ENCODE measurements around the gene DNAH14.
"Not testable (repeated sequence)": the region's sequence is repeated elsewhere in the genome, so short reads cannot be mapped to it uniquely, and the experiment has no call there.

- TF ChIP-seq CTCF (IDR thresholded peaks at IDR 0.05; ENCODE audit: low read length); EZH2 (optimal IDR thresholded peaks at IDR 0.05; ENCODE audit: low read depth, low read length): not testable (repeated sequence)
Observed at GRCh38 chr1:224885376-224885775, 44.1 kb upstream of the DNAH14 start.

Measured in MM.1S (cell line).